ENCODE data around the gene FGF1.

FGF1 gene

DNA sequence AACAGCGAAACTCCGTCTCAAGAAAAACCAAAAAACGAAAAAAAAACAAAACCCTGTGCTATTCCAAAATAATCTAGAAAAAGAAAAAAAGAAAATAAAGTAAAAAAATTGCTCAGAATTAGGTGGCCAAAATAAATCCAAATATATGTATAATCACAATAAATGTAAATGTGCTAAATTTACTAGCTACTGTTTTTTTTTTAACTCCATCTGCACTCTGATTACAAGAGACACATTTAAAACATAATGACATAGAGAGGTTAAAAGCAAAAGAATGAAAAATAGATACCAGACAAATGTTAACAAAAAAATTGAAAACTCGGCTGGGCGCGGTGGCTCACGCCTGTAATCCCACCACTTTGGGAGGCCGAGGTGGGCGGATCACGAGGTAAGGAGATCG is 66.1 kb downstream of the FGF1 start:
- H3K27ac ChIP-seq, result no peak overlapping the region
- no peak for DNase-seq (ENCODE audit: low spot score)
- TF ChIP-seq, protein P1, sequence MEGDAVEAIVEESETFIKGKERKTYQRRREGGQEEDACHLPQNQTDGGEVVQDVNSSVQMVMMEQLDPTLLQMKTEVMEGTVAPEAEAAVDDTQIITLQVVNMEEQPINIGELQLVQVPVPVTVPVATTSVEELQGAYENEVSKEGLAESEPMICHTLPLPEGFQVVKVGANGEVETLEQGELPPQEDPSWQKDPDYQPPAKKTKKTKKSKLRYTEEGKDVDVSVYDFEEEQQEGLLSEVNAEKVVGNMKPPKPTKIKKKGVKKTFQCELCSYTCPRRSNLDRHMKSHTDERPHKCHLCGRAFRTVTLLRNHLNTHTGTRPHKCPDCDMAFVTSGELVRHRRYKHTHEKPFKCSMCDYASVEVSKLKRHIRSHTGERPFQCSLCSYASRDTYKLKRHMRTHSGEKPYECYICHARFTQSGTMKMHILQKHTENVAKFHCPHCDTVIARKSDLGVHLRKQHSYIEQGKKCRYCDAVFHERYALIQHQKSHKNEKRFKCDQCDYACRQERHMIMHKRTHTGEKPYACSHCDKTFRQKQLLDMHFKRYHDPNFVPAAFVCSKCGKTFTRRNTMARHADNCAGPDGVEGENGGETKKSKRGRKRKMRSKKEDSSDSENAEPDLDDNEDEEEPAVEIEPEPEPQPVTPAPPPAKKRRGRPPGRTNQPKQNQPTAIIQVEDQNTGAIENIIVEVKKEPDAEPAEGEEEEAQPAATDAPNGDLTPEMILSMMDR (IDR thresholded peaks at IDR 0.05), result no peak
- no peak overlapping the region for H3K4me3 ChIP-seq

DNA sequence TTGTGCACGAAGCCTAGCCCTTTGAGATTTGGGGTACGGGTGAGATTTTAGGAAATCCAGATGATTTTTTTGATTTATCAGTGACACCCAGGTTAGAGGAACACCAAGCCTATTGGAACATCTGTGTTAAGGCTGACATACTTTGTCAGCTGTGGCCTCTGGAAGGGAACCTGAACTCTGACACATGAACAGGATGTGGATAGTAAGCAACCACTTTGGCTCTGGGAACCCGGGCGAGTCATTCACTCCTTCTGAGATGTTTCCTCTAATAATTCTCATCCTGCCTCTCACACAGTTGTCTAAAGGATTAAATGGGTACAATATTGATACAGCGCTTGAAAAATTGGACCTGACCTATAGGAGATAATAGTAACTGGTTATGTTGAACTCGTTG is 67.8 kb downstream of the FGF1 start:
- H3K4me3 ChIP-seq, result no peak overlapping the region
- no peak for DNase-seq (ENCODE audit: low spot score)
- peak overlapping the region; percentile 27 to 37 for H3K27ac ChIP-seq
- TF ChIP-seq, protein P1 (IDR thresholded peaks at IDR 0.05), result no peak

DNA sequence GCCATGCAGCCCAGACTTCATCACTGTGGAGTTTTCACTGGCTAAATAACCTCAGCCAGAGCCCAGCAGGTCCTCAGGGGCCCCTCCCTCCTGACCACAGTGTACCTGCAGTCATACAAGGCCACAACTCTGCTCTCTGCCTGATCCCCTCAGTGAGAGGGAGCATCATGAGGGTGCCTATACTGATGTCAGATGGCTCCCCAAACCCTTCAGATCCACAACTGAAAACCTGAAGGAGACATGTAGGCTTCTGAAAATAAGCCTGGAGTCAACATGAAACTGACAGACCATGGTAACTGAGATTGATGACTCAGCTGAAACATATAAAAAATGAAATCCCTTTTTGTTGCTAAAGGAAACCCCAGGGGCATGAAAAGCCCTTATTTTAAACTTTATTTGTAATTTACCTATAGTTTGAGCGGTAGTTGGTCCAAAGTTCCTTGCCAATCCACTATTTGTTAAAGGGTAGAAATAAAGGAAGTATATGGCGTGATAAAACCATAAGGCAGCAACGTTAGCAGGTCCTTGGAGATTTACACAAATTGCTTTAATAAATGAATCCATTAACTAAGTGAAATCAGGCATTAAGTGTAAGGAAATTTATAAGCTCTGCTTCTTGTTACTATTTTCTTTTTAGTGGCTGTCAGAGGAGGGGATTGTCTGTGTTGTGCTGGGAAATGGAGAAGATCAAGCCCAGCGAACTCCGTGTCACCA is 68.3 kb downstream of the FGF1 start:
- TF ChIP-seq, protein P1 (IDR thresholded peaks at IDR 0.05), result no peak
- Histone ChIP-seq H3K4me3 (no peak overlapping the region), H3K27ac (peak overlapping the region; percentile 27 to 38)
- no peak for DNase-seq (ENCODE audit: low spot score)

DNA sequence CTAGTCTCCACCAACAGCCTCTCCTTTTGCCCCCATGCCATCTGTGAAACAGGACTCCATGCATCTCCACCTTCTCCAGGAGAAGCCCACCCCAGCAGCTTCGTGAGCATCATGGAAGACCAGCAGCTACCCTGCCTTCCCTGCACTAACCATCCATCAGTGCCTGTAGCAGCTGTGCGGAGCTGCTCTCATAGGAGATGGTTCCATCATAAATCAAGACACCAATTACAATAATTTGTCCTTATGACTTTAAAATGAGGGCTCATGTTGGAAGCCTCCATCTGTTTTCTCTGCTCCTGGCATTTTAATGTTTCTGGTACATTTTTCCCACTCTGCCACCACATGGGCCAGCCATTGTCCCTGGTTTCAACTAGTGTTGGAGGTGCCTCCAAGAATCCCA is 69.9 kb downstream of the FGF1 start:
- no peak for DNase-seq (ENCODE audit: low spot score)
- Histone ChIP-seq H3K27ac (no peak overlapping the region), H3K4me3 (no peak overlapping the region)
- TF ChIP-seq, protein P1 (IDR thresholded peaks at IDR 0.05), result no peak

DNA sequence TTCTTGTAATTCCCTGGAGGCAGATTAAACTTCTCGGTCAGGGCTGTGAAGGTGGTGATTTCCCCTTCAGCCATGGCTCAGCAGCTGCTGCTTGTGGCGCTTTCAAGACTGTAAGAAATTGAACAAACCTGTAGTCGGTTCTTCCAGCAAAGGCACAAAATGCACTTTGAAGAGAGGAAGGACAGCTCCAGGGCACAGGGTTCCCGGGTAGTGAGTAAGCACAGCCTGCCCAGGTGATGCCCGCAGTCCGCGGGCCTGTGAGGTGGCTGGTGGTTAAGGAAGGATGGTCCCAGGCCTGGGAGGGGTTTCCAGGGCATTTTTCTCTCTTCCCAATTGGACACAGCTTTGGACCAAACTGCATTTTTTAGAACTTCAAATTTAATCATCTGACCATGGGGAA is 71.8 kb downstream of the FGF1 start:
- TF ChIP-seq, protein P1 (IDR thresholded peaks at IDR 0.05), result no peak

DNA sequence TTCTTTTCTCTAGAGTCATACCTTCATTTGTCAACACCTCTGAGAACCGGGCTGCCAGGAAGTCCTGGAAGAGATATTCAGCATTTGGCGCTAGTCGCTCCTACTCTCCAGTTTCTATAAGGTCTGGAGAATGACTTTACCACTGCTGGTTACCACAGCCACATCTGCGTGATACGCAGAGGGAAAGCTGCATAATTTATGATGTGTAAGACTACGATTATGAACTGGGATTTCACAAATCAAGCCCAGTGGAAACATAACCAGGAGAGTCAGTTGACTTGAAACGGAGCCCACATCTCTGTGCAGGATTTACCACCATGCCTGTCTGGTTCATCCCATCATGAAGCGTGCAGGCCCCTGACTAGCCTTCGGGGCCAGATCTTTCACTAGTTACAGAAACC is 72.6 kb downstream of the FGF1 start:
- TF ChIP-seq, protein P1 (IDR thresholded peaks at IDR 0.05), result no peak
- DNase-seq (ENCODE audit: low spot score), result no peak
- Histone ChIP-seq H3K4me3 (no peak overlapping the region), H3K27ac (peak overlapping the region in 1 of 2 donors; percentile 24)

More for the DNA sequence above, 71.8 kb downstream of the FGF1 start:
- H3K27ac ChIP-seq, result peak overlapping the region in 1 of 2 donors; percentile 27
- H3K4me3 ChIP-seq, result no peak overlapping the region
- no peak for DNase-seq (ENCODE audit: low spot score)
